Measurements from ENCODE around the gene MARCHF9. TPM values are rescaled to one million over a fixed set of nuclear protein-coding genes. Genes with fewer than 3 reads are reported as not detected.

Gene MARCHF9
- total RNA-seq, 1 donor from 2014 or later: 20.0 TPM

GRCh38 chr12:57775563-57776246 lies 20.8 kb downstream of the MARCHF9 start:
- Histone ChIP-seq H3K4me1 (peaks cover 22% of the 10 kb centered on the region), H3K27ac (no peak overlapping the region), H3K36me3 (peaks cover 10% of the 10 kb centered on the region), H3K27me3 (ENCODE audit: low read depth) (no peaks in the 10 kb centered on the region), H3K9me3 (no peaks in the 10 kb centered on the region), H3K4me3 (no peak overlapping the region)
- ATAC-seq (no peak), DNase-seq (no peak)
- TF ChIP-seq CTCF (IDR thresholded peaks at IDR 0.05): no peak
- intact Hi-C loops (cut with DNase I): no loop called here

- ATAC-seq (no peak), DNase-seq (no peak)
- no peak for TF ChIP-seq CTCF (IDR thresholded peaks at IDR 0.05)
- Histone ChIP-seq H3K27me3 (ENCODE audit: low read depth) (no peaks in the 10 kb centered on the region), H3K36me3 (peaks cover 10% of the 10 kb centered on the region), H3K4me1 (peaks cover 21% of the 10 kb centered on the region), H3K9me3 (no peaks in the 10 kb centered on the region), H3K4me3 (no peak overlapping the region), H3K27ac (no peak overlapping the region)
- intact Hi-C loops (cut with DNase I): no loop called here
Measured at GRCh38 chr12:57776247-57776587, 21.3 kb downstream of the MARCHF9 start.

GRCh38 chr12:57777367-57777766 lies 22.5 kb downstream of the MARCHF9 start:
- H3K4me3 ChIP-seq: no peak overlapping the region

GRCh38 chr12:57777911-57778310 lies 23.0 kb downstream of the MARCHF9 start:
- intact Hi-C loops (cut with DNase I): no loop called here
- no peak for ATAC-seq
- Histone ChIP-seq H3K27me3 (ENCODE audit: low read depth) (no peaks in the 10 kb centered on the region), H3K4me1 (peaks cover 29% of the 10 kb centered on the region), H3K4me3 (no peak overlapping the region), H3K9me3 (no peaks in the 10 kb centered on the region), H3K27ac (no peak overlapping the region), H3K36me3 (peaks cover 10% of the 10 kb centered on the region)
- TF ChIP-seq CTCF (IDR thresholded peaks at IDR 0.05): no peak
- no peak for DNase-seq

More at GRCh38 chr12:57777367-57777766, 22.5 kb downstream of the MARCHF9 start:
- Histone ChIP-seq H3K27me3 (ENCODE audit: low read depth) (no peaks in the 10 kb centered on the region), H3K4me1 (peaks cover 27% of the 10 kb centered on the region), H3K9me3 (no peaks in the 10 kb centered on the region), H3K36me3 (peaks cover 10% of the 10 kb centered on the region), H3K27ac (no peak overlapping the region)
- intact Hi-C loops (cut with DNase I): no loop called here
- no peak for DNase-seq
- ATAC-seq: no peak
- no peak for TF ChIP-seq CTCF (IDR thresholded peaks at IDR 0.05)

GRCh38 chr12:57779736-57780135 lies 24.8 kb downstream of the MARCHF9 start:
- H3K27me3 ChIP-seq (ENCODE audit: low read depth): no peaks in the 10 kb centered on the region
- DNase-seq (no peak), ATAC-seq (no peak)
- no peak for TF ChIP-seq CTCF (IDR thresholded peaks at IDR 0.05)
- no peaks in the 10 kb centered on the region for H3K9me3 ChIP-seq
- H3K4me1 ChIP-seq: peaks cover 35% of the 10 kb centered on the region
- peaks cover 19% of the 10 kb centered on the region for H3K36me3 ChIP-seq
- intact Hi-C loops (cut with DNase I): no loop called here
- H3K4me3 ChIP-seq: no peak overlapping the region
- H3K27ac ChIP-seq: no peak overlapping the region
